Thyroid gland (tissue), 4 donors: ENCODE measurements around the gene LPAR1. TPM values are rescaled to one million over a fixed set of nuclear protein-coding genes. Genes with fewer than 3 reads are reported as not detected.

ENCODE experiments used
- DNase-seq, 2 donors: peaks; one replicate each; pipeline ENCODE4 v3.0.0-alpha.2; 2019
- H3K27ac ChIP-seq, 3 donors: fragments of 200-600 bp; sonication (generic); 1 replicate in 2 of 3; 2 replicates in 1 of 3; pipeline ENCODE4 v1.5.1; 2016 to 2019; ENCODE audit warnings: mild to moderate bottlenecking in 1 of 3, moderate library complexity in 1 of 3
- H3K27me3 ChIP-seq: fragments of 200-600 bp; sonication (generic); one replicate; pipeline ENCODE4 v1.5.1; 2019
- H3K36me3 ChIP-seq, 2 donors: fragments of 200-600 bp; sonication (generic); one replicate each; pipeline ENCODE4 v1.5.1; 2016 to 2019
- H3K4me1 ChIP-seq, 2 donors: fragments of 200-600 bp; sonication (generic); one replicate each; pipeline ENCODE4 v1.5.1; 2017 to 2019
- H3K4me3 ChIP-seq, 3 donors: fragments of 200-600 bp; sonication (generic); replicated peaks in 1 of 3; 1 replicate in 2 of 3; 2 replicates in 1 of 3; pipeline ENCODE4 v1.5.1; 2016; ENCODE audit warnings: mild to moderate bottlenecking in 1 of 3
- H3K9me3 ChIP-seq: fragments of 200-600 bp; sonication (generic); one replicate; pipeline ENCODE4 v1.5.1; 2017
- CTCF ChIP-seq, 6 experiments: fragments of 200-600 bp in 3 of 6; fragments of 450-650 bp in 3 of 6; sonication (generic) in 3 of 6; IDR thresholded peaks; one replicate each; pipeline ENCODE4 v1.5.1; 2016 to 2019; ENCODE audit warnings: antibody characterized with exemption in 6 of 6, mild to moderate bottlenecking in 2 of 6, inconsistent platforms in 1 of 6, moderate library complexity in 1 of 6
- POLR2A ChIP-seq, 2 donors: fragments of 450-650 bp; IDR thresholded peaks; one replicate each; pipeline ENCODE4 v1.6.1; 2017; ENCODE audit warnings: antibody characterized with exemption in 2 of 2, mild to moderate bottlenecking in 2 of 2, moderate library complexity in 1 of 2
- WGBS, 2 donors: methylation state at CpG; one replicate each; pipeline ENCODE4 v1.1.5; 2017; 5-methylcytosine and 5-hydroxymethylcytosine counted together
- intact Hi-C: fragments of 100-400 bp; cut with DNase I; formaldehyde crosslinking; loops from one replicate; pipeline ENCODE4 v1.15.1; 2023
- total RNA-seq, 4 donors: library from RNA; depleted of rRNA; stranded (reverse); fragments of >200 nt; gene quantifications; one replicate each; pipeline ENCODE4 v1.2.3, GENCODE V29; 2016

Gene LPAR1
- total RNA-seq, 4 donors from 2014 or later = 40.8 to 98.5 (median 56.4) TPM

- DNase-seq = no peak
- Histone ChIP-seq H3K27ac (no peak overlapping the region), H3K9me3 (no peaks in the 10 kb centered on the region), H3K36me3 (no peaks in the 10 kb centered on the region), H3K4me3 (no peak overlapping the region), H3K4me1 (no peaks in the 10 kb centered on the region), H3K27me3 (no peaks in the 10 kb centered on the region)
- WGBS, 2 donors = 80 to 85% methylated on average over 3 of the region's 3 CpGs
- intact Hi-C loops = no loop called here
- TF ChIP-seq CTCF (IDR thresholded peaks at IDR 0.05) = no peak
- TF ChIP-seq POLR2A (IDR thresholded peaks at IDR 0.05) = no peak
Observed at GRCh38 chr9:110856772-110857171, 181.5 kb downstream of the LPAR1 start.

- intact Hi-C loops = no loop called here
- 79 to 85% methylated on average over 6 of the region's 6 CpGs for WGBS, 2 donors
- no peaks in the 10 kb centered on the region for H3K4me1 ChIP-seq
- H3K9me3 ChIP-seq = no peaks in the 10 kb centered on the region
- DNase-seq = no peak
- H3K27me3 ChIP-seq = no peaks in the 10 kb centered on the region
- no peak overlapping the region for H3K4me3 ChIP-seq
- H3K27ac ChIP-seq = no peak overlapping the region
- TF ChIP-seq POLR2A (IDR thresholded peaks at IDR 0.05) (no peak), CTCF (IDR thresholded peaks at IDR 0.05) (no peak)
- H3K36me3 ChIP-seq = no peaks in the 10 kb centered on the region
Observed at GRCh38 chr9:110850401-110851135, 187.7 kb downstream of the LPAR1 start.

GRCh38 chr9:110847671-110848070 lies 190.6 kb downstream of the LPAR1 start:
- no peaks in the 10 kb centered on the region for H3K36me3 ChIP-seq
- no peak overlapping the region for H3K4me3 ChIP-seq
- no peak for TF ChIP-seq POLR2A (IDR thresholded peaks at IDR 0.05)
- no peak for TF ChIP-seq CTCF (IDR thresholded peaks at IDR 0.05)
- no peaks in the 10 kb centered on the region for H3K4me1 ChIP-seq
- DNase-seq = no peak
- 63 to 71% methylated on average over 3 of the region's 3 CpGs for WGBS, 2 donors
- no peaks in the 10 kb centered on the region for H3K9me3 ChIP-seq
- H3K27me3 ChIP-seq = no peaks in the 10 kb centered on the region
- H3K27ac ChIP-seq = no peak overlapping the region
- intact Hi-C loops = no loop called here

- DNase-seq = no peak
- no peaks in the 10 kb centered on the region for H3K9me3 ChIP-seq
- TF ChIP-seq POLR2A (IDR thresholded peaks at IDR 0.05) (no peak), CTCF (IDR thresholded peaks at IDR 0.05) (no peak)
- 91 to 92% methylated on average over 2 of the region's 2 CpGs for WGBS, 2 donors
- no peaks in the 10 kb centered on the region for H3K27me3 ChIP-seq
- no peak overlapping the region for H3K27ac ChIP-seq
- H3K36me3 ChIP-seq = no peaks in the 10 kb centered on the region
- H3K4me3 ChIP-seq = no peak overlapping the region
- no peaks in the 10 kb centered on the region for H3K4me1 ChIP-seq
- intact Hi-C loops = no loop called here
Observed at GRCh38 chr9:110846215-110846614, 192.1 kb downstream of the LPAR1 start.

GRCh38 chr9:110844121-110844520 lies 194.1 kb downstream of the LPAR1 start:
- WGBS, 2 donors = 83 to 100% methylated on average over 1 of the region's 1 CpG
- H3K36me3 ChIP-seq = no peaks in the 10 kb centered on the region
- DNase-seq = no peak
- no peak overlapping the region for H3K27ac ChIP-seq
- no peaks in the 10 kb centered on the region for H3K27me3 ChIP-seq
- no peaks in the 10 kb centered on the region for H3K9me3 ChIP-seq
- TF ChIP-seq POLR2A (IDR thresholded peaks at IDR 0.05) = no peak
- TF ChIP-seq CTCF (IDR thresholded peaks at IDR 0.05) = no peak
- intact Hi-C loops = no loop called here
- H3K4me3 ChIP-seq = no peak overlapping the region
- no peaks in the 10 kb centered on the region for H3K4me1 ChIP-seq
